Astrocyte of the cerebellum (primary cell): ENCODE results near the gene GRIA2.

ENCODE experiments used
- DNase-seq: peaks from one replicate; pipeline ENCODE4 v3.0.0-alpha.2; 2011; ENCODE audit warnings: low read depth
- H3K4me3 ChIP-seq: 2 replicates; pipeline ENCODE4 v1.5.1; 2011; ENCODE audit warnings: mild to moderate bottlenecking, low read depth, low read length, moderate library complexity
- in situ Hi-C: cut with HindIII; loops from 2 replicates; pipeline ENCODE4 v1.10.0; 2017; ENCODE audit warnings: low sequenced_read_pairs
- TF ChIP-seq, protein P1 (sequence below): IDR thresholded peaks from 2 replicates; pipeline ENCODE4 v1.5.1; 2012; ENCODE audit warnings: low read length, low read depth, moderate library complexity, mild to moderate bottlenecking; ENCODE audit errors: missing control alignments

GRIA2 gene

DNA sequence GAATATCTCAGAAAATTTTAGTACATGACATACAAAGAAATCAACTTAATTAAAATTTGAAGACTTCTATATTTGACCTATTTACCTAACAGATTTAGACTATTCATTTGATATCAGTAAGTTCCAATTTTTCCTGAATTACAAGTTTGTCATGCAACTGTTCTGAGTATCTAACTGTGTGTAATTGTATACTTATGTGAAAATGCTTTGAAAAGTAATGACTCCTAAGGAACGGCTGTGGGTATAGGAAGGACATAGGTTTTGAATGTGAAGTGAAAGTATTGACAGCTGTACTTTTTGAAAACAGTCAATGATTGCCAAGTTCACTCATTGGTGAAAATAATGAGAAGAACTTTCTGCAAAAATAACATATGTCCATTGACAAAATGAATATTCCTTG is 2.9 kb downstream of the GRIA2 start:
- no peak for DNase-seq
- TF ChIP-seq, protein P1, sequence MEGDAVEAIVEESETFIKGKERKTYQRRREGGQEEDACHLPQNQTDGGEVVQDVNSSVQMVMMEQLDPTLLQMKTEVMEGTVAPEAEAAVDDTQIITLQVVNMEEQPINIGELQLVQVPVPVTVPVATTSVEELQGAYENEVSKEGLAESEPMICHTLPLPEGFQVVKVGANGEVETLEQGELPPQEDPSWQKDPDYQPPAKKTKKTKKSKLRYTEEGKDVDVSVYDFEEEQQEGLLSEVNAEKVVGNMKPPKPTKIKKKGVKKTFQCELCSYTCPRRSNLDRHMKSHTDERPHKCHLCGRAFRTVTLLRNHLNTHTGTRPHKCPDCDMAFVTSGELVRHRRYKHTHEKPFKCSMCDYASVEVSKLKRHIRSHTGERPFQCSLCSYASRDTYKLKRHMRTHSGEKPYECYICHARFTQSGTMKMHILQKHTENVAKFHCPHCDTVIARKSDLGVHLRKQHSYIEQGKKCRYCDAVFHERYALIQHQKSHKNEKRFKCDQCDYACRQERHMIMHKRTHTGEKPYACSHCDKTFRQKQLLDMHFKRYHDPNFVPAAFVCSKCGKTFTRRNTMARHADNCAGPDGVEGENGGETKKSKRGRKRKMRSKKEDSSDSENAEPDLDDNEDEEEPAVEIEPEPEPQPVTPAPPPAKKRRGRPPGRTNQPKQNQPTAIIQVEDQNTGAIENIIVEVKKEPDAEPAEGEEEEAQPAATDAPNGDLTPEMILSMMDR: no peak
- no peak overlapping the region for H3K4me3 ChIP-seq
- in situ Hi-C loops: no loop called here

DNA sequence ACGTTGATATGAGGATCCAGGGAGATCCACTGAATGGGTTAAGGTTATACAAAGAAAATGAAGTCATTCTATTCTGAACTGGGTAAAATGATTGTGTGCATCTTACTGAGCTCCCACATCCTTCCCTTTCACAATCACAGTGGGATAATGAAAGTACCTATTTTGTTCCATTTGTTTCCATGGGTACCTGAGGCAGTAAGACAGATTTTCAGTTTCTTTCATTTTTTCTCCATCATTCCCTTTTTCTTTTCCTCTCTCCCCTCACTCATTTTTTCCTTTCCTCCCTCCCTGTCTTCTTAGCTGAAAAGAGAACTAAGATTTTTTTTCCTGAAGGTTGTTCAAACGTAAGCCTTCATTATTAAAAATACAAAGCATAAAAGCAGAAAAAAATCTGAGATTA is 4.6 kb downstream of the GRIA2 start:
- H3K4me3 ChIP-seq: no peak overlapping the region
- DNase-seq: no peak
- in situ Hi-C loops: loop anchor here (5.0 kb wide), 1 partner anchor 752 kb away; no protein-coding TSS in a partner anchor
- TF ChIP-seq, protein P1: no peak

DNA sequence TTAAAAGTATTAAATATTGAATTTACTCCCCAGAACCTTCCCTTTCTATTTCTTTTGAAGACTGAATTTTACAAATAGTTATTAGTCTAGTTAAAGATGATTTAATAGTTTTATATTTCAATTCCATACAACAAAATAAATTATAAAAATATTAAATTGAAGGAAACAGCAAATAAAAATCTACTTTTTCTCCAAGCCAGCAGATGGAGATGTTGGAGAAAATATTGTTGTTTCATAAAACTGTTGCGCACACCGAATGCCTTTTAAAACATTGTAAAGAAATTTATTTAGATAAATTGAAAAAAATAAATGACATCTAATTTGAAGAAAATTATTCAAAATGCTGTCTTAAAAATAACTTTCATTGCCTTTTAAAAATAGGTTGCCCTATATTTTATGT is 5.5 kb downstream of the GRIA2 start:
- in situ Hi-C loops: loop anchor here (5.0 kb wide), 1 partner anchor 751 kb away; no protein-coding TSS in a partner anchor
- TF ChIP-seq, protein P1: no peak
- no peak for DNase-seq
- no peak overlapping the region for H3K4me3 ChIP-seq

DNA sequence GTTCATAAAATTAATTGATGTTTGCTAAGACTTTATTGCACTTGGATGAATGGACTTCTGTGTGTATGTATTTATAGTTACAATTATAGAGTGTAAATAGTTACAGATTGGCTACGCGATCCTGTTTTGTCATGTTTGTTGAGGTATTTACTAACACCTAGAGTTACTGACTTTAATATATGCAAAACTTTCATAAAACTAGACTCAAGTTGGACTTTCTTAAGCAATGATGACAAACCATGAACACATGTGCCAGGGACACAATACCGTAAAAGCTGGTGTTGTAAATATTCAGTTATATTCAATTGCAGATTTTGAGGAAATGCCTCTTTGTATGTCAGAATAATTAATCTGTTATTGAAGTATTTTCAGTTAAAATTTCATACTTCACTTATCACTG is 6.1 kb downstream of the GRIA2 start:
- no peak for DNase-seq
- TF ChIP-seq, protein P1: no peak
- in situ Hi-C loops: loop anchor here (5.0 kb wide), 1 partner anchor 751 kb away; no protein-coding TSS in a partner anchor
- no peak overlapping the region for H3K4me3 ChIP-seq

DNA sequence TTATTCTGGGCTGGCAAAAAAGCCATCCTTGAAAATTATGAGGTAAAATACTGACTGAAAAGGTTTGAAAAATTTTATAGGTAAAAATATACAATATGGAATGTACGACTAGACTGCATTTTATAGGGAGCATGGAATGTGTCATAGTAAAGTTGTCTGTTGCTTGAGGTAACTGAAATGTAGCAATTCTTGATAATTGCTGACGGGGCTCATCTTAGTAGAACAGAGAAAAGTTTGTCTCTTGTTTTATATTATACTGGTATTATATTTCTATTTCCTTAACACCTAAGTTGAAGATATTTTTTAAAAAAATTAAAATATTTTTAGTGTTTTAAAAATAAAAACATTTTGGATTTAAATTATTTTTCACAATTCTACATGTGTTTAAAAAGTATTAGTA is 11.0 kb downstream of the GRIA2 start:
- TF ChIP-seq, protein P1: no peak
- DNase-seq: no peak
- in situ Hi-C loops: no loop called here
- no peak overlapping the region for H3K4me3 ChIP-seq

DNA sequence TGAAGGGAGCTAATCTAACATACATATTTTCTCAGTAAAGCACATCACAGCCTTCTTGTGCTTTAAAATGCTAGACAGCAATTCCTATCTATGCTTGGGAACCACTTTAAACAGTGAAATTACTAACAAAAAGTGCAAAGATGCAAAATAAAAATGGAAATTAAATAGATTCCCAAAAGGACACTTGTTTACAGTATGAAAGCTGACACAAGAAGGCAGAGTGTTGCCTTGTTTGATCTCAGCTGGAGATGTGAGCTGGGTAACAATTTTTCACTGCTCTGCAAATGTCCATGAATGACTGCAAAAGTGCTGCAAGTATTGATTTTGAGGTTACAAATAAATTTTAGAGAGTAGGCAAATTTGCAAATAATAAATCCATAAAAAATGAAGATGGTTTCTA is 22.3 kb downstream of the GRIA2 start:
- no peak for DNase-seq
- TF ChIP-seq, protein P1: no peak
- no peak overlapping the region for H3K4me3 ChIP-seq
- in situ Hi-C loops: no loop called here

DNA sequence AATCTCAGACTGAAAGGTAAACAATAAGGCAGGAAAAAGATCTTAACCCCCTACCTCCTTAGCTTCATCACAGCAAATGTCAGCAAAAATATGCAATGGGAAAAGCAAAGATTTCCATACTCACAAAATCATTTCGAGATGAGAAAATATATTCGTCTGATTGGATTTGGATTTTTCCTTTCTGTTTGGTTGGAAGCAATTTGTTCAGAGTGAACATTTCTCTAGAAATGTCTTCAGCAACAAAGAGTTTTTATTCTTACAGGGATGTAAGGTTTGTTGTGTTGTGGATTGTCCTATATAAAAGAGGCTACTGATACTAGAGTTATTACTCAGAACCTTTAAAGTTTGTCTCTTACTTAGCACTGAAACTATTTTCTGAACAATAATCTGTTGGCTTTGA is 23.8 kb downstream of the GRIA2 start:
- no peak overlapping the region for H3K4me3 ChIP-seq
- in situ Hi-C loops: no loop called here
- TF ChIP-seq, protein P1: no peak
- no peak for DNase-seq
